Measurements from ENCODE around the gene COP1.

GRCh38 chr1:176203735-176204134 is 3.4 kb downstream of the COP1 start:
- TF ChIP-seq CTCF (IDR thresholded peaks at IDR 0.05) (no peak), EP300 (IDR thresholded peaks at IDR 0.05) (no peak), POLR2A (IDR thresholded peaks at IDR 0.05; ENCODE audit: low read depth) (no peak), POLR2AphosphoS5 (IDR thresholded peaks at IDR 0.05) (no peak)
